Activated CD4-positive, alpha-beta T cell treated with anti-CD3 and anti-CD28 coated beads, Interleukin-10, Interleukin-2, amounts not matched to agents 100 ng/mL and 50 ng/mL, durations not matched to agents 16 hours and 8 hours (primary cell): ENCODE results near the gene TTYH3.

ENCODE experiments used
- DNase-seq: peaks from one replicate; pipeline ENCODE4 v3.0.0-alpha.2; 2020

TTYH3 gene

DNA sequence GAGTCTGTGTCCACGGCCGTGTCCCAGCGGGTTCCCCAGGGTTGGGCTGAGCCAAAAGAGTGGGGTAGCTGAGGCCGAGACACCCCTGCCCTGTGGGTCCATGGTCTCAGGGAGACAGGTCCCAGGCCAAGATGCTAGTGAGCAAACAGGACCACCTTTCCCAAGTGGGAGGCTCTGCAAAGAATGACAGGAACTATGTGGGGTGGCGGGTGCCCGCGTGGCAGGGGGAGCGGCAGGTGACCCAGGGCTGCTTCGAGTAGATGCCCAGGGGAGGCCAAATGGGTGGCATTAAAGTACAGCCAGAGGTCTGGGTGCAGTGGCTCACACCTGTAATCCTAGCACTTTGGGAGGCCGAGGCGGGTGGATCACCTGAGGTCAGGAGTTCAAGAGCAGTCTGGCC lies 18.2 kb downstream of the TTYH3 start:
- no peak for DNase-seq

- no peak for DNase-seq
These were observed 18.7 kb downstream of the TTYH3 start for GRCh38 chr7:2650451-2650850.

DNA sequence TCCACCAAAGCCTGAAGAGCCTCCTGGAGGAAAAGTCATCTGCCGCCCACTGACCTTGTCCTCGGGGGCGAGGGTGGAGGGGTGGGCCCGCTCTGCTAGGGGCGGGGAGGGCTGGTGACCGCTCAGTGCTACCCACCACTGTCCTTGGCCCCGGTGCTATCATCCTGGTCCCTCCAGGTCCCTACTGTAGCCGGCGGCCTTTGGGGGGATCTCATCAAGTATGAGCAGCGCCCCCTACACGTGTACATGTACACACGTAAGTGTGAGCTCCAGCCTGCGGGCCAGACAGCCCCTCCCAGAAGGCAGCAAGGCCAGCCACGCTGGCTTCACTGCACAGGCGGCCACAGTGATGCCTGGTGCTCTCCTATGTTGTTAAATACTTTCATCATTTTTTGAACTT lies 19.6 kb downstream of the TTYH3 start:
- no peak for DNase-seq

DNA sequence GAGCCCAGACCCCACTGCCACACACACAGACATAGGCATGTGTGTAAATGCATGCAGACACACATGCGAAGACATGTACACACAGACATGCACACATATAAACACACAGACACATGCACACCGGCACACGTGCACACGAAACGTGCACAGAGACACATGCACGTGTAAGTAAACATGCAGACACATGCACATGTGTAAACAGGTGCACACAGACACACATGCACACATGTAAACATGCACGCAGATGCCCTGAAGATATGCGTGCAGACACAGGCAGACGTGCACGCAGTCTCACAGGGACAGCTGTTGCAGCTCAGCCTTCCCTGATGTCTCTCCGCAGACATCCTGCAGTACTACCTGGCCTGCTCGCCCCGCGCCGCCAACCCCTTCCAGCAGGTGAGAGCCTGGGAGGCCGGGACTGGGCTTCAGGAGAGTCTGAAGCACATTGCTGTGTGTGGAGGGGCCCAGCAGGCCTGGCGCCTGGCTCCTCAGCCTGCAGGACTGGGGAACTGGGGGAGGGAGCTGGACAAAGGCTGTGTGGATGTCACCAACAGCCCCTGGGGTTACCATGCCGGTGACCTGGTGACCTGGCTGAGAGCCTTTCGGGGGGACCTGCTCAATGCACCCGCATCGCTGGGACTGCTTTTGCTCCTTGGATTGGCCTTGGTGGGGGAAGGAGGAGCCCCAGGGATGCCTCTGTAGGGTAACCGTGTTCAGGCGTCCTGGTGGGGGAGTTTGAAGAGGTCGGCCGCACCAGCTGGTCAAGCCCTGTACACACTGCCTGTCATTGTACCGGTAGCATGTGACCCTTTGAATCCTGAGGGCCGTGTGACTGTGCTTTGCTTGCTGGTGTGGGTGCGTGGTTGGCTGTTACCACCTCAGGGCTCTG lies 20.3 kb downstream of the TTYH3 start:
- no peak for DNase-seq

DNA sequence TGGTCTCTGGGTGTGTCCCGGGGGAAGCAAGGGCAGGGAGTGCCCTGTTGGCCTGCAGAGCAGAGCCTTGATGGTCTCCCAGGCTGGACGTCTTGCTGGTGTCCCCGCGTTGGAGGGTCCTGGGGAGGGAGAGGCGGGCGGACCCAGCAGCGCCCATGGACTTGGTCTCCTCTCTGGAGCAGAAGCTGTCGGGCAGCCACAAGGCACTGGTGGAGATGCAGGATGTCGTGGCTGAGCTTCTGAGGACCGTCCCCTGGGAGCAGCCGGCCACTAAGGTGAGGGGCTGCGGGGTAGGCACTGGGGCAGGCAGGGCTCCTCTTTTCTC lies 20.9 kb downstream of the TTYH3 start:
- DNase-seq = no peak

DNA sequence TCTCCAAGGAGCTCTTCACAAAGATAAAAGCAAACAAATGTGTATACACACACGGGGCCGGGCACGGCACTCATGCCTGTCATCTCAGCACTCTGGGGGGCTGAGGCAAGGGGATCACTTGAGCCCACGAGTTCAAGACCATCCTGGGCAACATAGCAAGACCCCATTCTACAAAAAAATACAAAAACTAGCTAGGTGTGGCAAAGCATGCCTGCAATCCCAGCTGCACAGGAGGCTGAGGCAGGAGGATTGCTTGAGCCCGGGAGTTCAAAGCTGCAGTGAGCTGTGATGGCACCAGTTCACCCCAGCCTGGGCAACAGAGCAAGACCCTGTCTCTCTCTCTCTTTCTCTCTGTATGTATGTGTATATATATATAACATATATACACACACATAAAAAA lies 22.3 kb downstream of the TTYH3 start:
- no peak for DNase-seq

- DNase-seq = no peak
These were observed 24.3 kb downstream of the TTYH3 start for GRCh38 chr7:2655870-2656614.

GRCh38 chr7:2657208-2657607 lies 25.4 kb downstream of the TTYH3 start:
- no peak for DNase-seq

GRCh38 chr7:2657920-2658671 lies 26.3 kb downstream of the TTYH3 start:
- no peak for DNase-seq

- DNase-seq = no peak
These were observed 27.2 kb downstream of the TTYH3 start for GRCh38 chr7:2658941-2659340.

- DNase-seq = no peak
These were observed 28.0 kb downstream of the TTYH3 start for GRCh38 chr7:2659556-2660358.

DNA sequence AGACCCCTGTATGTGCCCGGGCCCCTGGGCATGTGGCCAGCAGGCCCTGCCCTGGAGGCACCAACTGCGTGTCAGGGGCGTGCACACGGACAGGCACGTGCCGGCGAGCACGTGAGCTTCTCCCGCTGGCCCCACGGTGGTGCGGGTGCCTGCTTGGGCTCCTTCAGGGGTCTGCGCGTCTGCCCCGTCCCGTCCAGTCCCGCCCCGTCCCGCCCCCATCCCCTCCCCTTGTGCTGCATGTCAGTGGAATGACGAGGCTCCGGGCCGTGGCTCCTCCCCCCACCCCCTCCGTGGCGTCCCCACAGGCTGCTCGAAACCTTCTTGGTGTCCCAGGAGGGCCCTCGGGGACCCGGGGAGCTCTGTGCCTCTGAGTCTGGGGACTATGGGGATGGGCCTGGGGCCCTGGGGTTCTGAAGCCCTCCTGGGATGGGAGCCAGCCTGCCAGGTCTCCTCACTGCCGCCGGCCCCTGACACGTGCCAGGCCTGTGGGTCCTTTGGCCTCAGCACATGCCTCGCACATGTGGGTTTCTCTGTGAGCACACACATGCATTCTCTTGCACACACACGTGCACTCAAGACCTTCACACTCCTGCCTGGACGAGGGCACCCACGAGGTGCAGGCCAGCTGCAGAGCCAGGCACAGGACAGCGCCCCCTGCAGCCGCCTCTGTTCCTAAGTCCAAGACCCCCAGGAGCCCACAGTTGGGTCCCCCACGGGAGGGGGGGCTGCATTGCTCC lies 28.7 kb downstream of the TTYH3 start:
- no peak for DNase-seq

GRCh38 chr7:2661096-2661449 lies 29.3 kb downstream of the TTYH3 start:
- DNase-seq = no peak

DNA sequence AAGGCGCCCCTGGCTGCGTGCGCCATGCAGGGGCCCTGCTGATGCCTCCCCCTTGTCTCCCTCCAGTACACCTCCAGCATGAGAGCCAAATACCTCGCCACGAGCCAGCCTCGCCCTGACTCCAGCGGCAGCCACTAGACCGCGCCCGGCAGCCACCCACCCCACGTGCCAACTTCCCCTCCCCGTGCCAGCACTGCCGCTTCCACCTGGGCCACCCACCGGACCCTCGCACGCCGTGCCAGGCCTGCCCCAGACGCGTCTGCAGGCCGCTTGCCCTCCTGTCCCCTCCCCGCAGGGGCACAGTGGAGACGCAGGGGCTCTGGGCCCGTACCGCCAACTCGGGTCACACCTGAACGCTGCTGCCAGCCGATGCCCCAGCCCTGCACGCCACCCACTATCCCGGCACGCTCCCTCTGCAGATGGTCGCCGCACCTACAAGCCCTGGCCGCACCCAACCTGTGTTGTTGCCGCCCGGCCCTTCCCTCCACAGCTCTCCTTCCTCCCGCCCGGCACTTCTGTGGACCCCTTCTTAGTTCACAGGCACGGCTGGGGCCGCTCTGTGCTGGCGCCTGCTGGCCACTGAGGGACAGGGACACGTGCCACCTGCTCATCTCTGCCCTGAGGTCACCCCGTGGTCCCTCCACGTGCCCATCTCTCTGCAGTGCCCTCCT lies 30.0 kb downstream of the TTYH3 start:
- DNase-seq = no peak

- DNase-seq = no peak
These were observed 30.7 kb downstream of the TTYH3 start for GRCh38 chr7:2662273-2663120.

- no peak for DNase-seq
These were observed 31.5 kb downstream of the TTYH3 start for GRCh38 chr7:2663121-2663886.

GRCh38 chr7:2663960-2664359 lies 32.2 kb downstream of the TTYH3 start:
- no peak for DNase-seq

DNA sequence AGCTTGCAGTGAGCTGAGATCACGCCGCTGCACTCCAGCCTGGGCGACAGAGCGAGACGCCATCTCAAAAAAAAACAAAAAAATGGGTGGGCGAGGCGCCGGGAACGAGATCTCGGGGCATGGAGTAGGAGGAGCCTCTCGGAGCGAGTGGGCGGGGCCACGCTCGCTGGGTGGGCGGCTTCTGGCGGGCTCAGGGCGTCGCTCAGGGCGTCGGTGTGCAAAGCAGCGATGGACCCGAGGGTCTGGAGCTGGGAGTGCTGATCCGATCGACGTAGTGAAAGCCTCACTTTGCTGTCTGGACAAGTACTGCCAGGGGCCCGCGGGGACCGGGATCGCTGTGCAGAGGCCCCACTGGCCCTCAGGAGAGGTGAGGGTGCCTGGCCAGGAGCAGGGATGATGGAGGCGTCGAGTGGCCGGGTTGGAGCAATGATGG lies 33.6 kb downstream of the TTYH3 start:
- DNase-seq = no peak

DNA sequence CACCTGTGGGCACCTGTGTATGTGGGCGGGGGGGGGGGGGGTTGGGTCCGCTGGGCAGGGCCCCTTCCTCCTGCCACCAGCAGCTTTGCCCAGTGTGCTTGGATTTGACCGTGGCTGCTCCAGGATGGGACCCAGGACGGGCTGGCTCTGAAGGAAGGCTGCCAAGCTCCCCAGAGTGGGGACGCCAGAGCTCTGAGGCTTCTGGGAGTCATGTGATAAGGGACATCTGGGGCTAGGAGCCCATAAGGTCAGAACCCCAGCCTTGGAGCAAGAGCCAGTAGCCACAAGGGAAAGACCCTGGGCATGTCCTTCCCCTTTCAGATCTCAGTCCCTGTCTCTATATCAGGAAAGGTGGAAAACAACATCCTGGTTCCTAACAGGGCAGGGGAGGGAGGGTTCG lies 34.4 kb downstream of the TTYH3 start:
- no peak for DNase-seq
